Measurements from ENCODE around the gene APOL3. TPM values are rescaled to one million over a fixed set of nuclear protein-coding genes. Genes with fewer than 3 reads are reported as not detected.

The APOL3 gene
- total and polyA plus RNA-seq, 2 of the 13 experiments (the other 11 are each of a cell fraction or from before 2014, with no cell fraction given): 3.8 to 5.4 TPM

GRCh38 chr22:36131907-36132306 is 28.6 kb downstream of the APOL3 start (continued):
- TF ChIP-seq, protein P1, sequence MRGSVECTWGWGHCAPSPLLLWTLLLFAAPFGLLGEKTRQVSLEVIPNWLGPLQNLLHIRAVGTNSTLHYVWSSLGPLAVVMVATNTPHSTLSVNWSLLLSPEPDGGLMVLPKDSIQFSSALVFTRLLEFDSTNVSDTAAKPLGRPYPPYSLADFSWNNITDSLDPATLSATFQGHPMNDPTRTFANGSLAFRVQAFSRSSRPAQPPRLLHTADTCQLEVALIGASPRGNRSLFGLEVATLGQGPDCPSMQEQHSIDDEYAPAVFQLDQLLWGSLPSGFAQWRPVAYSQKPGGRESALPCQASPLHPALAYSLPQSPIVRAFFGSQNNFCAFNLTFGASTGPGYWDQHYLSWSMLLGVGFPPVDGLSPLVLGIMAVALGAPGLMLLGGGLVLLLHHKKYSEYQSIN (CRISPR knock-in tag; IDR thresholded peaks at IDR 0.05; ENCODE audit: borderline replicate concordance): no peak
- TF ChIP-seq, protein P2, sequence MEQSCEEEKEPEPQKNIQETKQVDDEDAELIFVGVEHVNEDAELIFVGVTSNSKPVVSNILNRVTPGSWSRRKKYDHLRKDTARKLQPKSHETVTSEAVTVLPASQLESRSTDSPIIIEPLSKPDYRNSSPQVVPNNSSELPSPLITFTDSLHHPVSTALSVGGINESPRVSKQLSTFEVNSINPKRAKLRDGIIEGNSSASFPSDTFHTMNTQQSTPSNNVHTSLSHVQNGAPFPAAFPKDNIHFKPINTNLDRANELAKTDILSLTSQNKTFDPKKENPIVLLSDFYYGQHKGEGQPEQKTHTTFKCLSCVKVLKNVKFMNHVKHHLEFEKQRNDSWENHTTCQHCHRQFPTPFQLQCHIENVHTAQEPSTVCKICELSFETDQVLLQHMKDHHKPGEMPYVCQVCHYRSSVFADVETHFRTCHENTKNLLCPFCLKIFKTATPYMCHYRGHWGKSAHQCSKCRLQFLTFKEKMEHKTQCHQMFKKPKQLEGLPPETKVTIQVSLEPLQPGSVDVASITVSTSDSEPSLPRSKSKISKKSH (CRISPR knock-in tag; IDR thresholded peaks at IDR 0.05; ENCODE audit: borderline replicate concordance): no peak
- no peak for TF ChIP-seq SMAD1 (CRISPR knock-in tag; IDR thresholded peaks at IDR 0.05; ENCODE audit: borderline replicate concordance, low read depth)
- TF ChIP-seq ISL2 (CRISPR knock-in tag; IDR thresholded peaks at IDR 0.05): no peak
- no peak for TF ChIP-seq ZNF234 (CRISPR knock-in tag; conservative IDR thresholded peaks at IDR 0.05)
- no peak for TF ChIP-seq ZFAT (CRISPR knock-in tag; conservative IDR thresholded peaks at IDR 0.05)
- no peak for TF ChIP-seq PBX3 (CRISPR knock-in tag; IDR thresholded peaks at IDR 0.05; ENCODE audit: borderline replicate concordance)
- TF ChIP-seq ZNF749 (CRISPR knock-in tag; IDR thresholded peaks at IDR 0.05; ENCODE audit: borderline replicate concordance): no peak
- TF ChIP-seq ZFP41 (CRISPR knock-in tag; IDR thresholded peaks at IDR 0.05; ENCODE audit: borderline replicate concordance): no peak
- TF ChIP-seq ZNF629 (CRISPR knock-in tag; conservative IDR thresholded peaks at IDR 0.05): no peak
- no peak for TF ChIP-seq ZNF580 (CRISPR knock-in tag; IDR thresholded peaks at IDR 0.05; ENCODE audit: borderline replicate concordance, low read depth)
- no peak for TF ChIP-seq ZNF775 (CRISPR knock-in tag; IDR thresholded peaks at IDR 0.05; ENCODE audit: borderline replicate concordance)
- TF ChIP-seq KAT7 (CRISPR knock-in tag; IDR thresholded peaks at IDR 0.05; ENCODE audit: borderline replicate concordance): no peak
- no peak for TF ChIP-seq ZBTB49 (CRISPR knock-in tag; IDR thresholded peaks at IDR 0.05; ENCODE audit: borderline replicate concordance)
- TF ChIP-seq ZNF639 (CRISPR knock-in tag; conservative IDR thresholded peaks at IDR 0.05): no peak

Measured in HepG2 (cell line).